WTC11 (cell line): ENCODE results near the gene SMAD7. TPM values are rescaled to one million over a fixed set of nuclear protein-coding genes. Genes with fewer than 3 reads are reported as not detected.

Experiments
- ATAC-seq: fragments of 200-7000 bp; cut with Tn5 transposase; 2 replicates; pipeline ENCODE4 v1.10.0; 2021; ENCODE audit warnings: mild to moderate bottlenecking, moderate library complexity
- CTCF ChIA-PET: fragments of 300-600 bp; sonication (Branson Sonifier 250); formaldehyde crosslinking; loops from one replicate; lab custom pipeline; 2021; ENCODE audit warnings: antibody characterized with exemption; lab: Charles Lee
- POLR2A ChIA-PET: fragments of 350-600 bp; sonication (Branson Sonifier 250); formaldehyde crosslinking; loops from one replicate; lab custom pipeline; 2021; ENCODE audit warnings: antibody characterized with exemption; lab: Charles Lee
- DNase-seq: peaks from one replicate; pipeline ENCODE4 v3.0.0; 2021; ENCODE audit warnings: low spot score
- H3K27ac Mint-ChIP-seq: 2 replicates; pipeline ENCODE4 v1.8.0; 2021; ENCODE audit warnings: mixed read lengths
- H3K27me3 Mint-ChIP-seq: 2 replicates; pipeline ENCODE4 v1.8.0; 2021; ENCODE audit warnings: low read depth, mild to moderate bottlenecking, moderate library complexity, mixed read lengths
- H3K36me3 Mint-ChIP-seq: 2 replicates; pipeline ENCODE4 v1.8.0; 2021; ENCODE audit warnings: mixed read lengths
- H3K4me1 Mint-ChIP-seq: 2 replicates; pipeline ENCODE4 v1.8.0; 2022; ENCODE audit warnings: mixed read lengths
- H3K4me3 Mint-ChIP-seq: 2 replicates; pipeline ENCODE4 v1.8.0; 2021; ENCODE audit warnings: mild to moderate bottlenecking, moderate library complexity, mixed read lengths
- H3K9me3 Mint-ChIP-seq: 2 replicates; pipeline ENCODE4 v1.8.0; 2021; ENCODE audit warnings: mixed read lengths
- ATF1 ChIP-seq: sonication (generic); formaldehyde crosslinking; IDR thresholded peaks from 2 replicates; pipeline ENCODE4 v1.8.1; 2023; ENCODE audit warnings: mild to moderate bottlenecking, moderate library complexity, missing genetic modification reagents
- ETV6 ChIP-seq: sonication (generic); formaldehyde crosslinking; IDR thresholded peaks from 2 replicates; pipeline ENCODE4 v1.8.1; 2022; ENCODE audit warnings: mild to moderate bottlenecking, missing genetic modification reagents
- JAZF1 ChIP-seq: fragments of 250-450 bp; sonication (Bioruptor Pico); IDR thresholded peaks from 2 replicates; pipeline ENCODE4 v1.9.0; 2021; ENCODE audit warnings: moderate library complexity, mild to moderate bottlenecking, inconsistent platforms
- NFATC4 ChIP-seq: fragments of 250-450 bp; sonication (Bioruptor Pico); IDR thresholded peaks from 2 replicates; pipeline ENCODE4 v1.9.0; 2021; ENCODE audit warnings: mild to moderate bottlenecking
- NFE2L1 ChIP-seq: sonication (generic); formaldehyde crosslinking; IDR thresholded peaks from 2 replicates; pipeline ENCODE4 v1.8.1; 2023; ENCODE audit warnings: missing genetic modification reagents
- OVOL2 ChIP-seq: fragments of 250-450 bp; sonication (Bioruptor Pico); IDR thresholded peaks from 2 replicates; pipeline ENCODE4 v1.9.0; 2021; ENCODE audit warnings: mild to moderate bottlenecking, borderline replicate concordance
- RORB ChIP-seq: fragments of 250-450 bp; sonication (Bioruptor Pico); IDR thresholded peaks from 2 replicates; pipeline ENCODE4 v1.9.0; 2021; ENCODE audit warnings: mild to moderate bottlenecking
- SMAD4 ChIP-seq: sonication (generic); formaldehyde crosslinking; IDR thresholded peaks from 2 replicates; pipeline ENCODE4 v1.8.0; 2022; ENCODE audit warnings: mild to moderate bottlenecking, missing genetic modification reagents
- SP1 ChIP-seq: sonication (generic); formaldehyde crosslinking; conservative IDR thresholded peaks from 2 replicates; pipeline ENCODE4 v1.8.1; 2022; ENCODE audit warnings: missing genetic modification reagents
- TEAD1 ChIP-seq: sonication (generic); formaldehyde crosslinking; IDR thresholded peaks from 2 replicates; pipeline ENCODE4 v1.8.0; 2022; ENCODE audit warnings: mild to moderate bottlenecking, missing genetic modification reagents
- USF2 ChIP-seq: sonication (generic); formaldehyde crosslinking; IDR thresholded peaks from 2 replicates; pipeline ENCODE4 v1.8.1; 2023; ENCODE audit warnings: mild to moderate bottlenecking, missing genetic modification reagents, moderate library complexity
- ZNF138 ChIP-seq: sonication (generic); formaldehyde crosslinking; conservative IDR thresholded peaks from 2 replicates; pipeline ENCODE4 v1.8.1; 2022; ENCODE audit warnings: mild to moderate bottlenecking, moderate library complexity, missing genetic modification reagents
- ZNF263 ChIP-seq: sonication (generic); formaldehyde crosslinking; IDR thresholded peaks from 2 replicates; pipeline ENCODE4 v1.8.1; 2022; ENCODE audit warnings: low read depth, mild to moderate bottlenecking, moderate library complexity, missing genetic modification reagents
- ZNF396 ChIP-seq: fragments of 250-450 bp; sonication (Bioruptor Pico); IDR thresholded peaks from 2 replicates; pipeline ENCODE4 v1.8.0; 2021; ENCODE audit warnings: mild to moderate bottlenecking, moderate library complexity, borderline replicate concordance
- ZNF423 ChIP-seq: fragments of 250-450 bp; sonication (Bioruptor Pico); IDR thresholded peaks from 2 replicates; pipeline ENCODE4 v2.1.2; 2022; ENCODE audit warnings: mild to moderate bottlenecking, moderate library complexity
- total RNA-seq: library from RNA; stranded (reverse); gene quantifications from 3 replicates; pipeline ENCODE4 v1.2.3, GENCODE V29; 2021
- TF ChIP-seq, protein P1 (sequence below): sonication (generic); formaldehyde crosslinking; IDR thresholded peaks from 2 replicates; pipeline ENCODE4 v1.8.1; 2023; ENCODE audit warnings: mild to moderate bottlenecking, moderate library complexity, missing genetic modification reagents
- TF ChIP-seq, protein P2 (sequence below): sonication (generic); formaldehyde crosslinking; conservative IDR thresholded peaks from 2 replicates; pipeline ENCODE4 v1.8.1; 2022; ENCODE audit warnings: mild to moderate bottlenecking, missing genetic modification reagents
- TF ChIP-seq, protein P3 (sequence below): fragments of 200-600 bp; IDR thresholded peaks from 2 replicates; pipeline ENCODE4 v1.8.0; 2022; ENCODE audit warnings: antibody characterized with exemption
- TF ChIP-seq, protein P4 (sequence below): sonication (generic); formaldehyde crosslinking; IDR thresholded peaks from 2 replicates; pipeline ENCODE4 v1.8.0; 2022; ENCODE audit warnings: mild to moderate bottlenecking, missing genetic modification reagents

SMAD7 gene
- total RNA-seq, 1 experiment from 2014 or later = 44.7 TPM

DNA sequence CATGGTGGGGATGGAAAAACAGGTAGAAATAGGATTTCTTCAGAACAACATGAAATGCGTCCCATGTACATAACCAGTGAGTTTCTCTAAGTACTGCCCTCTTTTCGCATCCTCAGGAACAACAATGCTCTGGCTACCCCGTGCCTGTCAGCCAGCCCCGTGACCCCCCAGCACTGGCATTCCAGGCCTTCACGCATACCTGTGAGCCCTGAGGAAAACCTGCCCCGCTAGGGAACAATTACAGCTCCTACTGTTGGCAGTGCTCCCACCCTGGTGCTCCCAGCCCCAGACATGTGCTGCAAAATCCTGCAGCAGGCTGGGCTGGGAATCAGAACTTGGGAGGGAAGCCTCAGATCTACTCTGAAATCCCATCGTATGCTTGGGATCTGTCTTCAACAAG lies 9.1 kb downstream of the SMAD7 start:
- Mint-ChIP-seq H3K27ac (peak overlapping the region; percentile 92), H3K36me3 (peaks cover 37% of the 10 kb centered on the region), H3K4me1 (peaks cover 96% of the 10 kb centered on the region), H3K27me3 (no peaks in the 10 kb centered on the region), H3K4me3 (peak overlapping the region; percentile 27; the same call in 1 of the 2 replicates), H3K9me3 (no peaks in the 10 kb centered on the region)
- DNase-seq = peak; percentile 49
- TF ChIP-seq ZNF263 (peak; percentile 94), SMAD4 (CRISPR knock-in tag) (no peak)
- ATAC-seq = no peak
- ChIA-PET CTCF (interaction anchor here (1.0 kb wide), 1 partner anchor 14 kb away, joined by 4 read pairs; no protein-coding TSS in a partner anchor), POLR2A (interaction anchor here (1.9 kb wide), 1 partner anchor 10 kb away, joined by 6 read pairs; no protein-coding TSS in a partner anchor)

- Mint-ChIP-seq H3K36me3 (peaks cover 41% of the 10 kb centered on the region), H3K27me3 (no peaks in the 10 kb centered on the region), H3K27ac (peak overlapping the region; percentile 92), H3K4me1 (peaks cover 96% of the 10 kb centered on the region), H3K9me3 (no peaks in the 10 kb centered on the region), H3K4me3 (peak overlapping the region; percentile 43)
- ChIA-PET CTCF (interaction anchor here (0.7 to 1.0 kb wide), 2 partner anchors 15 to 43 kb away, joined by 4 read pairs; no protein-coding TSS in a partner anchor), POLR2A (interaction anchor here (1.9 kb wide), 1 partner anchor 11 kb away, joined by 6 read pairs; no protein-coding TSS in a partner anchor)
- DNase-seq = no peak
- ATAC-seq = no peak
- no peak for TF ChIP-seq ZNF423
- TF ChIP-seq ZNF138 (CRISPR knock-in tag) = no peak
- TF ChIP-seq NFATC4 (CRISPR knock-in tag) = no peak
- TF ChIP-seq, protein P1, sequence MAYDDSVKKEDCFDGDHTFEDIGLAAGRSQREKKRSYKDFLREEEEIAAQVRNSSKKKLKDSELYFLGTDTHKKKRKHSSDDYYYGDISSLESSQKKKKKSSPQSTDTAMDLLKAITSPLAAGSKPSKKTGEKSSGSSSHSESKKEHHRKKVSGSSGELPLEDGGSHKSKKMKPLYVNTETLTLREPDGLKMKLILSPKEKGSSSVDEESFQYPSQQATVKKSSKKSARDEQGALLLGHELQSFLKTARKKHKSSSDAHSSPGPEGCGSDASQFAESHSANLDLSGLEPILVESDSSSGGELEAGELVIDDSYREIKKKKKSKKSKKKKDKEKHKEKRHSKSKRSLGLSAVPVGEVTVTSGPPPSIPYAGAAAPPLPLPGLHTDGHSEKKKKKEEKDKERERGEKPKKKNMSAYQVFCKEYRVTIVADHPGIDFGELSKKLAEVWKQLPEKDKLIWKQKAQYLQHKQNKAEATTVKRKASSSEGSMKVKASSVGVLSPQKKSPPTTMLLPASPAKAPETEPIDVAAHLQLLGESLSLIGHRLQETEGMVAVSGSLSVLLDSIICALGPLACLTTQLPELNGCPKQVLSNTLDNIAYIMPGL (CRISPR knock-in tag) = no peak
- TF ChIP-seq ETV6 (CRISPR knock-in tag) = no peak
Measured at GRCh38 chr18:48940854-48941611, 9.7 kb downstream of the SMAD7 start.

- H3K27me3 Mint-ChIP-seq = no peaks in the 10 kb centered on the region
- ATAC-seq (peak; percentile 56), DNase-seq (peak; percentile 66)
- ChIA-PET POLR2A (interaction anchor here (0.5 to 3.0 kb wide), 3 partner anchors 13 to 111 kb away, joined by 3 to 10 read pairs (median 4); no protein-coding TSS in a partner anchor), CTCF (interaction anchor here (0.6 kb wide), 1 partner anchor 520 kb away, joined by 3 read pairs; no protein-coding TSS in a partner anchor)
- H3K27ac Mint-ChIP-seq = peak overlapping the region; percentile 69
- no peaks in the 10 kb centered on the region for H3K9me3 Mint-ChIP-seq
- peak overlapping the region; percentile 20 for H3K4me3 Mint-ChIP-seq
- H3K4me1 Mint-ChIP-seq = peaks cover 95% of the 10 kb centered on the region
- peaks cover 32% of the 10 kb centered on the region for H3K36me3 Mint-ChIP-seq
- TF ChIP-seq JAZF1 (CRISPR knock-in tag) = no peak
- TF ChIP-seq ZNF396 = no peak
- no peak for TF ChIP-seq ATF1
- no peak for TF ChIP-seq TEAD1 (CRISPR knock-in tag)
- TF ChIP-seq, protein P2, sequence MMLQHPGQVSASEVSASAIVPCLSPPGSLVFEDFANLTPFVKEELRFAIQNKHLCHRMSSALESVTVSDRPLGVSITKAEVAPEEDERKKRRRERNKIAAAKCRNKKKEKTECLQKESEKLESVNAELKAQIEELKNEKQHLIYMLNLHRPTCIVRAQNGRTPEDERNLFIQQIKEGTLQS (CRISPR knock-in tag) = no peak
- no peak for TF ChIP-seq ZNF138 (CRISPR knock-in tag)
- TF ChIP-seq RORB (CRISPR knock-in tag) = no peak
- TF ChIP-seq, protein P3, sequence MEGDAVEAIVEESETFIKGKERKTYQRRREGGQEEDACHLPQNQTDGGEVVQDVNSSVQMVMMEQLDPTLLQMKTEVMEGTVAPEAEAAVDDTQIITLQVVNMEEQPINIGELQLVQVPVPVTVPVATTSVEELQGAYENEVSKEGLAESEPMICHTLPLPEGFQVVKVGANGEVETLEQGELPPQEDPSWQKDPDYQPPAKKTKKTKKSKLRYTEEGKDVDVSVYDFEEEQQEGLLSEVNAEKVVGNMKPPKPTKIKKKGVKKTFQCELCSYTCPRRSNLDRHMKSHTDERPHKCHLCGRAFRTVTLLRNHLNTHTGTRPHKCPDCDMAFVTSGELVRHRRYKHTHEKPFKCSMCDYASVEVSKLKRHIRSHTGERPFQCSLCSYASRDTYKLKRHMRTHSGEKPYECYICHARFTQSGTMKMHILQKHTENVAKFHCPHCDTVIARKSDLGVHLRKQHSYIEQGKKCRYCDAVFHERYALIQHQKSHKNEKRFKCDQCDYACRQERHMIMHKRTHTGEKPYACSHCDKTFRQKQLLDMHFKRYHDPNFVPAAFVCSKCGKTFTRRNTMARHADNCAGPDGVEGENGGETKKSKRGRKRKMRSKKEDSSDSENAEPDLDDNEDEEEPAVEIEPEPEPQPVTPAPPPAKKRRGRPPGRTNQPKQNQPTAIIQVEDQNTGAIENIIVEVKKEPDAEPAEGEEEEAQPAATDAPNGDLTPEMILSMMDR = no peak
- TF ChIP-seq, protein P4, sequence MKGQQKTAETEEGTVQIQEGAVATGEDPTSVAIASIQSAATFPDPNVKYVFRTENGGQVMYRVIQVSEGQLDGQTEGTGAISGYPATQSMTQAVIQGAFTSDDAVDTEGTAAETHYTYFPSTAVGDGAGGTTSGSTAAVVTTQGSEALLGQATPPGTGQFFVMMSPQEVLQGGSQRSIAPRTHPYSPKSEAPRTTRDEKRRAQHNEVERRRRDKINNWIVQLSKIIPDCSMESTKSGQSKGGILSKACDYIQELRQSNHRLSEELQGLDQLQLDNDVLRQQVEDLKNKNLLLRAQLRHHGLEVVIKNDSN (CRISPR knock-in tag) = no peak
- TF ChIP-seq, protein P1 (CRISPR knock-in tag) = no peak
- no peak for TF ChIP-seq OVOL2
- no peak for TF ChIP-seq SP1 (CRISPR knock-in tag)
- TF ChIP-seq NFE2L1 (CRISPR knock-in tag) = no peak
- TF ChIP-seq USF2 (CRISPR knock-in tag) = no peak
Measured at GRCh38 chr18:48939205-48940097, 11.3 kb downstream of the SMAD7 start.
